HG02763 (cell line): ENCODE measurements around the gene BICC1.

Source experiments
- ATAC-seq: cut with Tn5 transposase; IDR thresholded peaks from one replicate; pipeline ENCODE4 v1.9.1; 2021; ENCODE audit warnings: mild to moderate bottlenecking, moderate library complexity; ENCODE audit not compliant: unreplicated experiment

The BICC1 gene

DNA sequence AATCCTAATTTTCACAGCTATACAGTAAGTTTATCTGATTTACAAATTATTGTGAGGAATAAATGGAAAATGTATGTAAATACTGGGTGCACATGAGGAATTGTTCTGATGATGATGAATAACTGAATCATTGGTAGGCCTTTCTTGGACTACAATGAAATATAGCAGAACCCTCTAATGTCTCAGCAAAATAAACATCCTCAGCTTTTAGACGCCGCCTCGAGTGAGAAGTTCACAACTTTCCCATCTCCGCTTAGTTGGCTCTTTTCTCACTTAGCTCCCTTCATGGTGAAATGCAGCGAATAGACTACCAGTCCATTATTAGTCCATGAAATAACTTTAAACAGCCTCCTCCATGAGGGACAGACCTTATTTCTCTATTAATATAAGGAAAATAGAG, 182.3 kb downstream of the BICC1 start:
- no peak for ATAC-seq

DNA sequence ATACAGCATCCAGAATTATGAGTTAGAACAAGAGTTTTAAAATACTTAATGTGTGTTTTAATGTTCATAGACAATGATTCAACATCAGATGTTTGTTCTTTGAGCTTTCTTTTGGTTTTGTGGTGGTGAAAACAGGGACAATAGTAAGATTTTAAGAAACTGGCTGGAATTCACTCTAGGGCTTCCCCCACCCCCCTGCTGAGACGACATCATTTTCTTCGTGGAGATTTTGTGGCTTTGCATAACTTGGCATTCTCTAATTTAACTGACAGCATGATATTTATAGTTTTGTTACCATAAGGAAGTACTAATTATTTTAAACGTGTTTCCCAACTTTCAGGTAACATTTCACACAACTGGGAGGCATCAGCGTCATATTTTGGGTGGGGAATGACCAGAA, 184.1 kb downstream of the BICC1 start:
- no peak for ATAC-seq

DNA sequence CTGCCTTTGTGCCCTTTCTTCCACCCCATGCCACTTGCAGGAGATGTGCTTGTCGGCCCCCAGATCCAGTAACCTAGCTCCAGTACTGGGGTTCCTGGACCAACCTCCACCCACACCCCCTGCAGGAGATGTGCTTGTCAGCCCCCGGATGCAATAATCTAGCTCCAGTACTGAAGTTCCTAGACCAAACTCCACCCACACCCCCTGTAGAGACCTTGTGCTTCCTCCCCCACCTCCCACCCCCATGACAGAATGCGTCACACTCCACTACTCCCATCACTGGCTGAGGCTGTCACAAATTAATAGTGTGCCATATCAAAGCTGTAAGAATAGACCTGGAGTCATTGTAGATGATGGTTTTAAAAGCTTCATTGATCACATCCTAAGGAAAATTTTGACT, 185.0 kb downstream of the BICC1 start:
- no peak for ATAC-seq

DNA sequence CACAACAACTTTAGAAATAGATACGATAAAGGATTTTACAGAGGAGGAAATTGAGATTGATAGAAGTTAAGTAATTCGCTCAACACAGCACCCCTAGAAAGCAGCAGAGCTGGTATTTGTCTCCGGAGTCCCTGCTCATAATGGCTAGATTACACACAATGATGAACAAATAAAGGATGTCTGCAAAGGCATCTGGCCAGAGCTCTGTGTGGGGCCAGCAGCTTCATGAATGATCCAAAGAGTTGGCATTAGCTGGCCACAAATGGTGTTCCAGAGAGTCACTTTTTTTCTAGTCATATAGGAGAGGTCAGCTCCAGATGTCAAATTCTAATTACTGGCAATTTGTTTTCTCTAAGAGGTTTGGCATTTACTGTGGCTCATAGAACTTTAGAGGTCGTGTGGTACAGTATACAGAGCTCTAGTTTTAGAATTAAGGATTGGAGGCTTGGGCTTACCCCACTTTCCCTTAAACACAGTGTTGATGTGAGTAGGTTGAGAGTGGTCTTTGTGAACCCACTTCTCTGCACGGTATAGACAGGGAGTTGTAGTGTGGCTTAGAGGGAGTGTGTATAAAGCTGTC, 186.2 kb downstream of the BICC1 start:
- no peak for ATAC-seq

DNA sequence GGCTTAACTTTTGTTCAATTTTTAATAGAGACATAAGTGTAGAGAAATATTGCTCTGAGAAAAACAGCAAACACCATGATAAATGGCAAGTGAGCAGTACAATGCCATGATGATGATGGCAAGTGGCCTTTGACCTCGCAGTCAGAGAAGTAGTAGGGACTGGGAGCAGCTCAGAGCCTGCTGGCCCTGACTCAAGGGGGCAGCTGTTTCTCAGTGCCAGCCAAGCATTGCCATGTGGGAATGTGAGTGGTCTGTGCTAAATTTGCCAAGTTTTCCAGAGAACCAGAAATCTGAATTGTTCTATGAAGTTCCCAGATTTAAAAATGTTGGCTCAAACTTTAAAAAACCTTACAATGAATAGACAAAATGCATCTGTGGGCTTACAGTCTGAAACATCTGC, 187.9 kb downstream of the BICC1 start:
- ATAC-seq: no peak

DNA sequence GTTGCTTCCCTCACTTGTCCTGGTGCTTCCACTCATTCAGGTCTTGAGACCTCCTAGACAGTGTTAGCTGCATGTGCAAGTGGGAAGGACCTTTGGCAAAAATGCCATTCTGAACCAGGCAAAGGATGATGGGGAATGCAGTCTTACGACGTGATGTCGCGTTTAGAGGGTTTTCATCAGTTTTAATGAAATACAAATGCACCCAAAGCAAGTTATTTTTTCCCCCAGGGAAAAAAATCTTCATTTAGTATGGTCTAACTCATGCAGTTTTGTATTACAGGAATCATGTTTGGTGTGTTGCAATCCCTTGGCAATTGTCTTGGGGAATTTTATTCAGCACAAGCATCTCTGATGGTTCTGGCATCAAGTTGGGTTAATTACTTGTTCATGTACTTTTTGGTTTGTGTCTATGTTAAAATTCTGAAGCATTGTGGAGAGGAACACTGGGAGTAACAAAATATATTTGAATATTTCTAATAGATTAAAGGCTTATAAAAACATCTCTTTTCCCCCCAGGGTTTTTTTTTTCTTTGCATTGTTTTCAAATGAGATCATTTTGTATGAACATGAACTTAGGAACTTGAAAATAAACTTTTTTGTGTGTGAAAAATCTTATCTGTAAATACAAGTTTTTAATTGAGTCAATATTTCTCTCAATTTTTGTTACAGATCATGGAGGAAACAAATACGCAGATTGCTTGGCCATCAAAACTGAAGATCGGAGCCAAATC, 188.9 kb downstream of the BICC1 start:
- no peak for ATAC-seq

DNA sequence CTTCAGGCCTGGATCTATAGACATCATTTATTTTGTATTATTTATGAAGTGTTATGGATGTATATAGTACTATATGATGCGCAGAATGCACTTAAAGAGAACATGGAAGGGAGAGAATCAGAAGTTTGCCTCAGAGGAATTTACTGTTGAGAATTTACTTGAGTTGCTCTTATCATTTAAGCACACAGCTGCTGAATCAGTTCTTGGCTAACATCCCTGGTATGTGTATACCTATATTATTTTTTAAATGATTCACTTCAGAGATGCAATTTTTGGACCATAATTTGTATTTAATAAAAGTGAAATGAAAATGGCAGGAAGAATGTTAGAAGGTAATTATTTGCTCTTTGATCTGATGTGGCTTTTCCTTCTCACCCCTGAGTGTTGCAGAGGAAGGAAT, 191.6 kb downstream of the BICC1 start:
- ATAC-seq: no peak

DNA sequence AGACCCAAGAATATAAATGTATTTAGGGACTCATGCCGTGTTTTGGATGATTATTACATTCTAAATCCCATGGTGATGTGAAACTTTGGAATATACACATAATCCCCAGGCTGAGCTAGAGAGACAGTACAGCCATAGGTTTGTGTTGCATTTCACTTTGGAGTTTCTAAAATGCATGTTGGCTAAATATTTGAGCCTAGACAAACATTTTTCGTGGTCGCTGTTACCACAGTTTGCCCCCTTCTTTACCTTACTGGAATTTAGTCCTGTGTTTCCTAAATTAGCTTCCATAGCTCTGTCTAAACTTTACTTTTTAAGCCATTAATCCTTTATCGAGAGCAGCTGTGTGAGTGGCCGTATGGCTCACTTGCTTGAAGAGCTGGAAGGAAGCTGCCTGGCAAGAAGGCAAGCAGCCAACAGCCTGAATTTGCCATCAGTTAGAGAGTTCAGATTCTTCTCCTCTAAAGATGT, 192.0 kb downstream of the BICC1 start:
- no peak for ATAC-seq

DNA sequence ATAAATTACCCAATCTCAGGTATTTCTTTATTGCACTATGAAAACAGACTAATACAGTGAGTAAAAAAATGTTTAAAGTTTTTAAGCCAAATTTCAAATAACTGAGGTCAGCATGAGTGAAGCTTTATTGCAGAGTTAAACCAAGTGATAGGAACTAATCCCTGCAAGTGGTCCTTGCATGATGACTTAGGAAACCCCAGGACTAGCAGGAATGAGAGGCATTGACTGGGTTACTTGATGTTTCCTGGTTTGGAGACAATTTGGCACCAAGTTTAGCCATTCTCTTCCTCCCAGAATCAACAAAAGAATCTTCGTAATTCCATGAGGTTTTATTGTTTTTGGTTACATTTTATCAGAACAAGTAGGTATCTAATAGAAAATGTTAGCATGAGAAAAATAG, 194.2 kb downstream of the BICC1 start:
- ATAC-seq: no peak

DNA sequence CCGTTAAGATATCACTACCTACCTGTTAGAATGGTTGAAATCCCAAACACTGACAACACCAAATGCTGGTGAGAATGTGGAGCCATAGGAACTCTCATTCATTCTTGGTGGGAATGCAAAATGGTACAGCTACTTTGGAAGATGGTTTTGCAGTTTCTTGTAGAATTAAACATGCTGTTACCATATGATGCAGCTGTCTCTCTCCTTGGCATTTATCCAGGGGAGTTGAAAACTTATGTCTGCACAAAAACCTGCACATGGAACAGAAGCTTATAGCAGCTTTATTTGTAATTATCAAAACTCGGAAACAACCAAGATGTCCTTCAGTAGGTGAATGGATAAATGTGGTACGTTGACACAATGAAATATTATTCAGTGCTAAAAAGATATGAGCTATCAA, 199.5 kb downstream of the BICC1 start:
- no peak for ATAC-seq

DNA sequence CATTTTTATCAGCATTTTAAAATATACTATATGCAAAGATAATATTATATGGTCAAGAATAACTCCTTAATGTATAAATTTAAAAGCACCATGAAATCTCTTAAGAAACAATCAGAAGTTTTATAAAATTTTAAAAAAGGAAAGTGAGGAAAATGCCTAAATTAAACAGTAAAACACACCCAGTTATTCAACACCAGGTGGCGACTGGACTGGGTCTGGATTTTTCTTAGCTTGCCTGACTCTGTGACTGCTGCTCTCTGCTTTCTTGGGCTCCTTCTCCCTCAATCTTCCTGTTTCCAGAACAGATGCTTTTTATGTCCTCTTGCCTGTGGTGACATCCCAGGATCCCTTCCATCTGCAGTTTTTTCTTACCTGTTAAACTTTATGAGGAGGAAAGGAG, 200.3 kb downstream of the BICC1 start:
- ATAC-seq: no peak

DNA sequence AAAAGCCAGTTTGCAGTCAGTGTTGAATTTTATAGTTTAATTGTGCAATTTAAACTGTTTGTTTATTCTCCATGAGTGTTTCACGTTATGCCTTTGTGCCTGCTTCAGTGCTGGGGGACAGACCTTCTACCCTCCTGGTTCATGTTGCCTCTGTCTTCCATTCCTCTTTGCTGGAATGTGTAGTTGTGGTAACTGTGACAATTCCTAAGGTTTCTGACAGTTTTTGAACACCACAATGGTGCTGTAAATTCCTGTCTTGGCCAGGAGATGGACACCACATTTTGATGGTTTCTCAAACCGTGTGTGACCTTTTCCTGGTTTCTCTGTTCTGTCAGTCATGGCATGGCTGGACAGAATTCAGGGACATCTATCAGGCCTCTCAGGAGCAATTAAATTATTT, 201.7 kb downstream of the BICC1 start:
- no peak for ATAC-seq

DNA sequence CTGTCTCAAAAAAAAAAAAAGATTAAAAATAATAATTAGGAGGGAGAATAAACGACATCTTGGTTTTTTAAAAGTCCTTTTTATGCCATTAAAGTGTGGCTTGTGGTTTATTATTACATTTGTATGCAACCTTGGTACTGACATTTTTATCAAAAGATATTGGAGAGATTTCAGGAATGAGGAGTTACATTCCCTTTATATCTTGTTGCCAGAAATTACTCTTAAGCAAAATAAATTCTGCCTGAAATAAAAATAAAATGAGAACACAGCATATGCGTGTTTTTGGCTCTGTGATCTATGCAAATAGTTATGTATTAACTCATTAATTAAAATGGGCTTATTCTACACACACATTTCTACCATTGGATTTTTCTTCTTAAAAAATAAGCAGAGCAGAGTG, 202.4 kb downstream of the BICC1 start:
- ATAC-seq: no peak

DNA sequence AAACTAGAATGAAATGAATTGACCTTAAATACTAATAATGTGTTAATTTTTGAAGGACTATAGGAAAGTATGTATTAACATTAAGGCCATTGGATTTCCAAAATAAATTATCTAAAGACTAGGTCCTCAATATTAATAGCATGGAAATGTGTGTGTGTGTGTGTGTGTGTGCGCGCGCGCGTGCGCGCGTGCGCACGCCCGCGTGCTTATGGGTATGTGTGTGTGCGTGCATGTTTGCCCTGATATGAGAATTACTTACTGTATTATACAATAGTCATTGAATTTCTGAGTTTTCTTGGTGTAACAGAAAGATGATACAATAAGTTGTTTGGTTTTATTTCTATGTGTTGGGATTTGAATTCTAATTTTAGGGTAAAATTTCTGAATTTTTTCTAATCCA, 205.9 kb downstream of the BICC1 start:
- ATAC-seq: no peak

DNA sequence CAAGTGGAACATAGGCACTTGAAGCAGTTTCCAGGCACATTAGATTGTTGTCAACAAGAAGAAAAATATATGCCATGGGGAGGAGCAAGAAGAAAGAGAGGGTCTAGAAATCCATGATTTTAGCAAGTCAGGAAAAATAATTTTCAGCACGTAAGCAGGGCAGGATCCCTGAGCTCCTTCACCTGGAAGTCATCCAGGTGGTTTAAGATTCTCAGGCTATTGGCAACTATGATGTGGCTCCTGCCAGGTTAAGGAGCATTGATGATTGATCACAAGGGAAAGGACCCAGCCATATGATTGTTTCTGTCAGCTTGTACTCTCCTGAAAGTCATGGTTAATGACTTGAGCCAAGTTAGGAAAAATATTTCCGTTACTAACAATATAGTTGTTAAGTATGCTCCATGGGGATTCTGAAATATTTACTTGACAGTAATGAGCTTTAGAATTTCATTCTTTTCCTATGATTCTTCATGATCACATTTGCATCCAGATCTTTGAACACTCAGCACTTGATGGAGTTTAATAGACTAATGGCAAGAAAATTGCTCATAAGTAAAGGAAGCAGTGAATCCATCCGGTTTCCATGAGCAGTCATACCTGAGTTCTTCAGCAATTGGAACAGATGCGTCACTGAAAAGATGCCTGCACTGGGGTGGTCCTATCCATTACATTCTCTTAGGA, 209.1 kb downstream of the BICC1 start:
- ATAC-seq: no peak

DNA sequence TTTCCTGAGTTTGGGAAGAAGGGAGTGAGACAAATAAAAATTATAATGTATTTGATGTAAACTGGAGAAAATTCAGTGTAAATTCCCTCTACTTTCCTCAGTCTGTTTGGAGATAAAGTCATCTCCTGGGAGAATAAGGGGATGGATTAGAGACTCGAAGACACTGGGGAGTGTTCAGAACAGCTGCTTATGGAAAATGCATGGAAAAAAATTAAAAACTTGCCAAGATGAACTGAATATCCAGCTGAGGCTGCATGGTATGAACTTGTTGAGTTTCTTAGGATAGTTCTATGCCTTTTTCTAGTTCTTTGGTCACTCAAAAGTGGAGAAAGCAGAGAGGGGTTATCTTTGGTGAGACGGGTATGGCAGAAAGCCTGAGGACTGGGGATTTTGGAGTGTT, 210.5 kb downstream of the BICC1 start:
- ATAC-seq: no peak

DNA sequence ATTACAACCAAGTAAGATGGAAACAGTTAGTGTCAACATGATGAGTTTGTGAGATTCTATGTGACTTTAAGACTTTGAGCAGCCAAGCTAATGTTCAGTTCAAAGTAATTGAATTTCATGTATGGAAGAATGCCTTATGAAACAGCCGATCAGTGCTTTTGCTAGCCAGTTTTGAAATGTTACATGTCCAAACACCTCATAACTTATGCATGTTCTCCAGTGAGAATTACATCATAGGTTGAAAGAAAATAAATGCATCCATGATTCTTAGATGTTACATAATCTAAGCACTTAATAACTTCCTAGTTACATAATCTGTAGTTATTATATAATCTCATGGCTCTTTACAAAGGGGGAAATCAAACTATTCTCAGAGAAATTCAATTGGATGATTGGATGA, 211.3 kb downstream of the BICC1 start:
- ATAC-seq: no peak

DNA sequence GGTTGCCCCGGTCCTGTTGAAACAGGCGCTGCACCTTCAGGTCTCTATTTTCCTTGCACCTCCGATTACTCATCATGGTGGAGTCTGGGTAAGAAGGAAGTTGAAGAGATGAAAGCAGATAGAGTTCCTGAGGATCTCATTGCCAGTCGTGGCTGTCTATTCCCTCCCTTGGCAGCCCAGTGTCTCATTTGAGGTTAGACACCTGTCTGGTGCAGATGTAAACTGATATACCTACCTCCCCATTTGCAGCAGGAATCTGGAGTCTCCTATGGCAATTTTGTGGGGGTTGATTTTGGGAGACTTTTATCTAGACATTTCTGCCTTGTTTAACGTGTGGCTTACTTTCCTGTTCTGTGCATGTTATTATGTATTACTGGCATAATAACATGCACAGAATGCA, 212.1 kb downstream of the BICC1 start:
- ATAC-seq: no peak

DNA sequence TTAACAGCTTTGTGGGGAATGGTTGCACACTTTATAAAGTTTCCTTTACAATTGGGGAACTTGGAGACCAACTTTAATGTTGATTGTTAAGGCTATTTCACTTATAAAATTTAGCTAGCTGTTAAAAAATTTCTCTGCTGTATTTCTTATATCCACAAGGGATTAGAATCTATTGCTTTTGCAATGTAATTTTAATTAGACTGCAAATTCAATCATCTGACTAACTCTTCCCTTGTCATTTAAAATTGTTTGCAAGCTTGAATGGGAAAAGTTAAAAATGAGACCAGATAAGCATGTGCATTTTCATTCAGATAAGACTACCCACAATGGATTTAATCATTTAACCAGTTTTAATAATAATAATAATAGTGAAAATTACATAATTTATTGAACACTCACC, 213.2 kb downstream of the BICC1 start:
- no peak for ATAC-seq

DNA sequence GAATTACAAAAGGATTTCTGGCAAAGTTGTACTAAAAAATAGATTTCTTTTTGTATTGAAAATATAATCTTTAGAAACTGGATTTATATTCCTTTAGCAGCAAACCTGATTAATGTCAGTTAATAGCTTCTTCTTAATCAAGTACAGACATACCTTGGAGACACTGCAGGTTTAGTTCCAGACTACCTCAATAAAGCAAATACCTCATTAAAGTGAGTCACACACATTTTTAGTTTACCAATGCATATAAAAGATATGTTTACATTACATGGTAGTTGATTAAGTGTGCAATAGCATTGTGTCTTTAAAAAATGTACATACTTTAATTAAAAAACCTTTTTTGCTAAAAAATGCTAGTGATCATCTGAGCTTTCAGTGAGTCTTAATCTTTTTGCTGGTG, 215.0 kb downstream of the BICC1 start:
- ATAC-seq: no peak

DNA sequence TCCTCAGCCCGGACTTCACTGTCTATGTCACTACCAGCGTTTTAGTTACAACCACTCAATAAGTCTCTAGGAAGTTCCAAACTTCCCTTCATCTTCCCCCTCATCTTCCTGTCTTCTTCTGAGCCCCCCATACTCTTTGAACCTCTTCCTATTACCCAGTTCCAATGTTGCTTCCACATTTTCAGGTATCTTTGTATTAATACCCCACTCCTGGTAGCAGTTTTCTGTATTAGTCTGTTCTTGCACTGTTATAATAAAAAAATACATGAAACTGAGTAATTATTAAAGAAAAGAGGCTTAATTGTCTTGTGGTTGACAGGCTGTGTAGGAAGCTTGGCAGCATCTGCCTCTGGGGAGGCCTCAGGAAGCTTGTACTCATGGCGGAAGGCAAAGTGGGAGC, 218.6 kb downstream of the BICC1 start:
- no peak for ATAC-seq

DNA sequence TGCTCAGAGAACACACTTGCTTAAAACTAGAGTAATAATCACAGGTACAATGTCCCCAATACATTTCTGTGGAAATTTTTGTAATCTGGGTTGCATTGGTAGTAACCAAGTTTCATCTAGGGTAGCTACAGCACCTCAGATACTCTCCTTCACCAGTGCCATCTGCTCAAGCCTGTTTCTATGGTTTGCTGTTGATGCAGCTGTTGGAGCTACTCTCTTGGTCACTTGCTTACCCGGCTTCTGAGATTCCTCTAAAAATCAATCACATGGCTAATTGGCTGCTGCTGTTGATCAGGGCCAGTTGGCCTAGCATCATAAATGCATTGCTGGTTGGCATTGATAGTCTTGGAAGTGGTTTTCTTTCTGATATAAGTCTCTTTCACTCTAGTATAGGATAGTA, 220.8 kb downstream of the BICC1 start:
- no peak for ATAC-seq
